CD14-positive monocyte (primary cell): Measurements from ENCODE around the gene RINL. TPM values are rescaled to one million over a fixed set of nuclear protein-coding genes. Genes with fewer than 3 reads are reported as not detected.

Experiments used
- DNase-seq, 3 donors: peaks; one replicate each; pipeline ENCODE4 v3.0.0-alpha.2; 2011 to 2022
- H2AFZ ChIP-seq: 2 replicates; pipeline ENCODE4 v1.6.0; 2012; ENCODE audit warnings: mild to moderate bottlenecking, low read depth, low read length, inconsistent platforms; ENCODE audit not compliant: insufficient read depth, poor library complexity, severe bottlenecking
- H3K27ac ChIP-seq, 2 donors: 1 replicate in 1 of 2; 2 replicates in 1 of 2; pipeline ENCODE4 v1.5.1; 2012 to 2013; ENCODE audit warnings: low read length in 2 of 2, control low read depth in 1 of 2, inconsistent platforms in 1 of 2, low read depth in 1 of 2, mild to moderate bottlenecking in 1 of 2
- H3K27me3 ChIP-seq, 2 donors: one replicate each; pipeline versions ENCODE4 v1.6.0 to v1.6.1; 2011 to 2013; ENCODE audit warnings: low read length in 2 of 2; ENCODE audit not compliant: control insufficient read depth in 2 of 2, insufficient read depth in 2 of 2
- H3K36me3 ChIP-seq, 2 donors: replicated peaks in 1 of 2; 1 replicate in 1 of 2; 2 replicates in 1 of 2; pipeline versions ENCODE4 v1.5.1 to v1.6.1; 2012 to 2013; ENCODE audit warnings: low read length in 2 of 2, control low read depth in 1 of 2, inconsistent platforms in 1 of 2, mild to moderate bottlenecking in 1 of 2; ENCODE audit not compliant: insufficient read depth in 2 of 2, control insufficient read depth in 1 of 2
- H3K4me1 ChIP-seq, 2 donors: 1 replicate in 1 of 2; 2 replicates in 1 of 2; pipeline versions ENCODE4 v1.5.1 to v1.6.1; 2012 to 2013; ENCODE audit warnings: low read length in 2 of 2, control low read depth in 1 of 2, inconsistent platforms in 1 of 2, mild to moderate bottlenecking in 1 of 2, moderate library complexity in 1 of 2; ENCODE audit not compliant: insufficient read depth in 2 of 2, control insufficient read depth in 1 of 2
- H3K4me2 ChIP-seq: replicated peaks from 2 replicates; pipeline ENCODE3; 2012; ENCODE audit warnings: low read length, moderate library complexity, mild to moderate bottlenecking; ENCODE audit not compliant: poor library complexity, severe bottlenecking; ENCODE audit errors: extremely low read depth
- H3K4me3 ChIP-seq, 3 experiments: fragments of 200-600 bp in 1 of 3; sonication (generic) in 1 of 3; replicated peaks in 1 of 3; 1 replicate in 2 of 3; 2 replicates in 1 of 3; pipeline ENCODE4 v1.5.1; 2011 to 2013; ENCODE audit warnings: low read length in 3 of 3, mild to moderate bottlenecking in 3 of 3, control low read depth in 2 of 3, low read depth in 2 of 3, inconsistent platforms in 1 of 3, moderate library complexity in 1 of 3
- H3K79me2 ChIP-seq: 2 replicates; pipeline ENCODE4 v1.6.0; 2012; ENCODE audit warnings: mild to moderate bottlenecking, control low read depth, inconsistent platforms, low read length, moderate library complexity; ENCODE audit not compliant: insufficient read depth
- H3K9ac ChIP-seq: 2 replicates; pipeline ENCODE4 v1.6.0; 2017; ENCODE audit warnings: low read length, mild to moderate bottlenecking; ENCODE audit not compliant: insufficient read depth, poor library complexity, severe bottlenecking
- H3K9me3 ChIP-seq, 2 donors: replicated peaks in 1 of 2; 1 replicate in 1 of 2; 2 replicates in 1 of 2; pipeline versions ENCODE4 v1.5.1 to v1.6.1; 2012 to 2013; ENCODE audit warnings: low read length in 2 of 2, control low read depth in 1 of 2; ENCODE audit not compliant: control insufficient read depth in 1 of 2, insufficient read depth in 1 of 2
- H4K20me1 ChIP-seq: 2 replicates; pipeline ENCODE4 v1.6.0; 2012; ENCODE audit warnings: mild to moderate bottlenecking, low read length, control low read depth, moderate library complexity; ENCODE audit not compliant: insufficient read depth
- H3K27ac Mint-ChIP-seq, 7 donors: one replicate each; pipeline ENCODE4 v1.8.0; 2020; ENCODE audit warnings: mild to moderate bottlenecking in 7 of 7, mixed read lengths in 7 of 7, moderate library complexity in 6 of 7, inconsistent platforms in 2 of 7
- H3K27me3 Mint-ChIP-seq, 3 donors: one replicate each; pipeline ENCODE4 v1.8.0; 2021 to 2022; ENCODE audit warnings: low read depth in 3 of 3, mild to moderate bottlenecking in 3 of 3, mixed read lengths in 3 of 3, moderate library complexity in 3 of 3, inconsistent platforms in 1 of 3
- H3K36me3 Mint-ChIP-seq, 2 donors: one replicate each; pipeline ENCODE4 v1.8.0; 2020; ENCODE audit warnings: mixed read lengths in 2 of 2, inconsistent platforms in 1 of 2, mild to moderate bottlenecking in 1 of 2
- H3K4me1 Mint-ChIP-seq: one replicate; pipeline ENCODE4 v1.8.0; 2020; ENCODE audit warnings: mild to moderate bottlenecking, mixed read lengths
- H3K4me3 Mint-ChIP-seq, 2 donors: one replicate each; pipeline ENCODE4 v1.8.0; 2020; ENCODE audit warnings: mild to moderate bottlenecking in 2 of 2, mixed read lengths in 2 of 2, moderate library complexity in 1 of 2
- H3K9me3 Mint-ChIP-seq, 7 donors: one replicate each; pipeline ENCODE4 v1.8.0; 2020 to 2022; ENCODE audit warnings: mixed read lengths in 7 of 7, mild to moderate bottlenecking in 6 of 7, moderate library complexity in 6 of 7, inconsistent platforms in 2 of 7
- WGBS: methylation state at CpG from one replicate; pipeline ENCODE4 v1.1.5; 2013; ENCODE audit warnings: missing lambda C conversion rate; ENCODE audit not compliant: insufficient coverage; 5-methylcytosine and 5-hydroxymethylcytosine counted together
- intact Hi-C, 2 donors: fragments of 100-400 bp; cut with micrococcal nuclease; formaldehyde crosslinking; loops; one replicate each; pipeline versions ENCODE4 v1.15.0 to v1.15.1; 2023
- polyA plus RNA-seq, 3 donors: library from polyadenylated mRNA; depleted of rRNA in 1 of 3; unstranded in 2 of 3; stranded (reverse) in 1 of 3; fragments of 300-500 nt in 2 of 3; fragments of >200 nt in 1 of 3; fragmentation: Illumina TruSeq in 2 of 3; gene quantifications; 1 replicate in 2 of 3; 2 replicates in 1 of 3; pipeline ENCODE4 v1.2.3, GENCODE V29; 2012 to 2021
- TF ChIP-seq, protein P1 (sequence below): fragments of 200-600 bp; IDR thresholded peaks from one replicate; pipeline ENCODE4 v1.8.0; 2022; ENCODE audit warnings: antibody characterized with exemption, mild to moderate bottlenecking

The RINL gene
- polyA plus RNA-seq, 3 donors: 4.1 to 13.5 (median 7.2) TPM

- no peaks in the 10 kb centered on the region for H3K4me1 ChIP-seq
- peaks cover 43 to 58% of the 10 kb centered on the region in 2 donors for H3K36me3 Mint-ChIP-seq
- no peak overlapping the region for H3K4me3 Mint-ChIP-seq
- peaks cover 42 to 45% of the 10 kb centered on the region in 2 donors for H3K36me3 ChIP-seq
- WGBS: 98% methylated on average over 24 of the region's 29 CpGs
- H3K27me3 ChIP-seq: no peaks in the 10 kb centered on the region
- H3K27me3 Mint-ChIP-seq: peaks cover 0 to 4% (median 0%) of the 10 kb centered on the region in 3 donors
- no peak overlapping the region for H3K4me3 ChIP-seq
- H3K4me1 Mint-ChIP-seq: no peaks in the 10 kb centered on the region
- no peak overlapping the region for H3K27ac ChIP-seq
- intact Hi-C loops: no loop called here
- H3K9me3 ChIP-seq: no peaks in the 10 kb centered on the region
- peak overlapping the region in 1 of 7 donors; percentile 31 for H3K27ac Mint-ChIP-seq
- no peak for DNase-seq
- H3K9ac ChIP-seq: no peak overlapping the region
- peaks cover 0 to 5% (median 0%) of the 10 kb centered on the region in 7 donors for H3K9me3 Mint-ChIP-seq
- H2AFZ ChIP-seq: no peak overlapping the region
- TF ChIP-seq, protein P1, sequence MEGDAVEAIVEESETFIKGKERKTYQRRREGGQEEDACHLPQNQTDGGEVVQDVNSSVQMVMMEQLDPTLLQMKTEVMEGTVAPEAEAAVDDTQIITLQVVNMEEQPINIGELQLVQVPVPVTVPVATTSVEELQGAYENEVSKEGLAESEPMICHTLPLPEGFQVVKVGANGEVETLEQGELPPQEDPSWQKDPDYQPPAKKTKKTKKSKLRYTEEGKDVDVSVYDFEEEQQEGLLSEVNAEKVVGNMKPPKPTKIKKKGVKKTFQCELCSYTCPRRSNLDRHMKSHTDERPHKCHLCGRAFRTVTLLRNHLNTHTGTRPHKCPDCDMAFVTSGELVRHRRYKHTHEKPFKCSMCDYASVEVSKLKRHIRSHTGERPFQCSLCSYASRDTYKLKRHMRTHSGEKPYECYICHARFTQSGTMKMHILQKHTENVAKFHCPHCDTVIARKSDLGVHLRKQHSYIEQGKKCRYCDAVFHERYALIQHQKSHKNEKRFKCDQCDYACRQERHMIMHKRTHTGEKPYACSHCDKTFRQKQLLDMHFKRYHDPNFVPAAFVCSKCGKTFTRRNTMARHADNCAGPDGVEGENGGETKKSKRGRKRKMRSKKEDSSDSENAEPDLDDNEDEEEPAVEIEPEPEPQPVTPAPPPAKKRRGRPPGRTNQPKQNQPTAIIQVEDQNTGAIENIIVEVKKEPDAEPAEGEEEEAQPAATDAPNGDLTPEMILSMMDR: no peak
- peaks cover 7% of the 10 kb centered on the region for H3K79me2 ChIP-seq
- H3K4me2 ChIP-seq: no peak overlapping the region
- no peaks in the 10 kb centered on the region for H4K20me1 ChIP-seq
Observed at GRCh38 chr19:38907227-38907626, 29.2 kb upstream of the RINL start.

GRCh38 chr19:38905620-38906019 lies 27.5 kb upstream of the RINL start:
- Mint-ChIP-seq H3K4me1 (peaks cover 7% of the 10 kb centered on the region), H3K4me3 (no peak overlapping the region), H3K9me3 (peaks cover 0 to 5% (median 0%) of the 10 kb centered on the region in 7 donors), H3K27ac (peak overlapping the region in 2 of 7 donors; percentile 40 to 57), H3K27me3 (no peaks in the 10 kb centered on the region), H3K36me3 (peaks cover 43 to 58% of the 10 kb centered on the region in 2 donors)
- no peak for DNase-seq
- peaks cover 42 to 45% of the 10 kb centered on the region in 2 donors for H3K36me3 ChIP-seq
- TF ChIP-seq, protein P1: no peak
- H3K9me3 ChIP-seq: no peaks in the 10 kb centered on the region
- 100% methylated on average over 2 of the region's 4 CpGs for WGBS
- H3K27ac ChIP-seq: no peak overlapping the region
- no peaks in the 10 kb centered on the region for H4K20me1 ChIP-seq
- H3K4me1 ChIP-seq: peaks cover 4 to 11% of the 10 kb centered on the region in 2 donors
- no peak overlapping the region for H3K4me2 ChIP-seq
- no peak overlapping the region for H3K4me3 ChIP-seq
- H3K79me2 ChIP-seq: peaks cover 23% of the 10 kb centered on the region
- intact Hi-C loops: no loop called here
- H3K27me3 ChIP-seq: no peaks in the 10 kb centered on the region
- no peak overlapping the region for H2AFZ ChIP-seq
- H3K9ac ChIP-seq: no peak overlapping the region
